Keratinocyte (primary cell): ENCODE measurements around the gene PPM1J. TPM values are rescaled to one million over a fixed set of nuclear protein-coding genes. Genes with fewer than 3 reads are reported as not detected.

Experiments used
- DNase-seq: peaks from one replicate; pipeline ENCODE4 v3.0.0-alpha.2; 2011; ENCODE audit warnings: low read depth, missing footprints, low spot score
- FAIRE-seq: peaks from 2 replicates; lab custom pipeline; 2011; peaks lifted over from hg19 to GRCh38; lab: Jason Lieb, UNC
- H2AFZ ChIP-seq: 2 replicates; pipeline ENCODE4 v1.6.0; 2012; ENCODE audit warnings: low read length, control low read depth, inconsistent platforms; ENCODE audit not compliant: control insufficient read depth
- H3K27ac ChIP-seq: 2 replicates; pipeline ENCODE4 v1.5.1; 2011; ENCODE audit warnings: low read length; ENCODE audit not compliant: control insufficient read depth, insufficient read depth
- H3K27me3 ChIP-seq: 3 replicates; pipeline ENCODE4 v1.6.0; 2011; ENCODE audit warnings: low read length; ENCODE audit not compliant: control insufficient read depth, insufficient read depth; ENCODE audit errors: extremely low read depth
- H3K36me3 ChIP-seq, 2 experiments: 2 replicates in 1 of 2; 3 replicates in 1 of 2; pipeline ENCODE4 v1.5.1; 2011; ENCODE audit warnings: low read length in 2 of 2, mild to moderate bottlenecking in 1 of 2; ENCODE audit not compliant: control insufficient read depth in 2 of 2, insufficient read depth in 2 of 2; ENCODE audit errors: extremely low read depth in 1 of 2
- H3K4me1 ChIP-seq: 3 replicates; pipeline ENCODE4 v1.5.1; 2011; ENCODE audit warnings: low read length; ENCODE audit not compliant: control insufficient read depth, insufficient read depth; ENCODE audit errors: extremely low read depth
- H3K4me2 ChIP-seq: 3 replicates; pipeline ENCODE4 v1.6.0; 2011; ENCODE audit warnings: low read depth, low read length; ENCODE audit not compliant: control insufficient read depth, insufficient read depth; ENCODE audit errors: extremely low read depth
- H3K4me3 ChIP-seq, 3 experiments: fragments of 200-600 bp in 1 of 3; sonication (generic) in 1 of 3; 2 replicates in 2 of 3; 3 replicates in 1 of 3; pipeline ENCODE4 v1.5.1; 2011 to 2016; ENCODE audit warnings: low read length in 3 of 3, mild to moderate bottlenecking in 3 of 3, control low read depth in 2 of 3, inconsistent platforms in 1 of 3, low read depth in 1 of 3, mixed read lengths in 1 of 3, mixed run types in 1 of 3, moderate library complexity in 1 of 3; ENCODE audit not compliant: control insufficient read depth in 2 of 3, insufficient read depth in 2 of 3; ENCODE audit errors: extremely low read depth in 1 of 3
- H3K79me2 ChIP-seq: 2 replicates; pipeline ENCODE4 v1.6.0; 2012; ENCODE audit warnings: low read length; ENCODE audit not compliant: control insufficient read depth, insufficient read depth
- H3K9ac ChIP-seq: 3 replicates; pipeline ENCODE4 v1.6.0; 2011; ENCODE audit warnings: low read length; ENCODE audit not compliant: control insufficient read depth, insufficient read depth; ENCODE audit errors: extremely low read depth
- H3K9me1 ChIP-seq: 3 replicates; pipeline ENCODE4 v1.6.0; 2011; ENCODE audit warnings: low read length; ENCODE audit not compliant: control insufficient read depth, insufficient read depth; ENCODE audit errors: extremely low read depth
- H3K9me3 ChIP-seq: 2 replicates; pipeline ENCODE4 v1.5.1; 2012; ENCODE audit warnings: low read depth, low read length; ENCODE audit not compliant: control insufficient read depth
- H4K20me1 ChIP-seq: 3 replicates; pipeline ENCODE4 v1.6.0; 2011; ENCODE audit warnings: low read length; ENCODE audit not compliant: control insufficient read depth, insufficient read depth; ENCODE audit errors: extremely low read depth
- EZH2 ChIP-seq: IDR thresholded peaks from one replicate; pipeline ENCODE4 v1.6.1; 2012; ENCODE audit warnings: inconsistent platforms, mild to moderate bottlenecking, low read length, moderate library complexity
- dilution Hi-C: fragments of 300-500 bp; cut with MboI; formaldehyde crosslinking; loops from one replicate; pipeline ENCODE4 v1.7.0; 2020; ENCODE audit warnings: low sequenced_read_pairs; ENCODE audit not compliant: extremely low pct_ligation_motif_present
- polyA plus RNA-seq, 5 experiments: library from polyadenylated mRNA; depleted of rRNA in 3 of 5; stranded (reverse) in 3 of 5; stranded (forward) in 1 of 5; unstranded in 1 of 5; fragments of >200 nt; gene quantifications; 1 replicate in 1 of 5; 2 replicates in 3 of 5; 3 replicates in 1 of 5; pipeline versions ENCODE4 v1.2.1 to v1.2.3, GENCODE V29; 2011 to 2012; ENCODE audit warnings: missing spikeins in 2 of 5, low read depth in 1 of 5, low replicate concordance in 1 of 5
- TF ChIP-seq, protein P1 (sequence below), 3 experiments: IDR thresholded peaks in 1 of 3; conservative IDR thresholded peaks in 1 of 3; optimal IDR thresholded peaks in 1 of 3; 2 replicates in 2 of 3; 3 replicates in 1 of 3; pipeline versions ENCODE3 to v1.5.1; 2011; ENCODE audit warnings: low read length in 3 of 3, mild to moderate bottlenecking in 3 of 3, moderate library complexity in 2 of 3, control low read depth in 1 of 3, inconsistent platforms in 1 of 3; ENCODE audit not compliant: insufficient read depth in 2 of 3; ENCODE audit errors: extremely low read depth in 1 of 3

PPM1J gene
- polyA plus RNA-seq, 1 donor (not counting 4 experiments of a cell fraction or from before 2014, with no cell fraction given), result 7.7 TPM

DNA sequence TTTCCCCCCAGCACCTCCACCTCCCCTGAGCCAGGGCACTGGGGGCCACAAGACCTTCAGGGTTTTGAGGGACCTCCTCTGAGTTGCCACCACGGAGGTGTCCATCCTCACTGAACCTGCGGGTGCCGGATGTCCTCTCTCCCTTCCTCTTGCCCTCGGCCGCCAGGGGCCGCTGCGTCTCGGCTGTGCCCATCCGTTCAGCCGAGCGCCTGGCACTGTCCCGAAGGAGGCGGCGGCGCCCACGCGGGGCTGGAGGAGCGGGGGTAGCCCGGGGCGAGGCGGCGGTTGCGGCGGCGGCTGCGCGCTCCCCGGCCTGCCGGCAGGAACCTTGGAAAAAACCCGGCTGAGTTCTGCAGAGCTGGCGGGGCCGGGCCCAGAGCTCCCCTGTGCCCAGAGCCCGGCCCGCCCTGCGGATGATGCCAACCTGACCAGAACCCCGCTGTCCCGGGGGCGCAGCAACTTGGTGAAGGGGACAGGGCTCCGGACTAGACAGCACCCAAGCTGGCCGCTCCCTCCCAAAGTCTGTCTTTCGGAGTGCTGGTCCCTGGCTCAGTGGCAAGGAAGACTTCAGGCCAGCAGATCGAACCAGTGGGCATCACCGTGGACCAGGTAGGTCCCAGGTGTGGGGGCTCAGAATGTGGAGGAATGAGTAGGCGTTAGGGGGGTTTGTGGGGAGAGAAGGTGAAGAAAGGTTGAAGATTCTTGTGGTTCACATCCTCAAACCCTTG lies 3.7 kb upstream of the PPM1J start:
- Histone ChIP-seq H2AFZ (peak overlapping the region; percentile 60), H3K4me3 (peak overlapping the region in 1 of 3 experiments; percentile 45), H3K27me3 (no peaks in the 10 kb centered on the region), H3K4me2 (peak overlapping the region; percentile 61), H3K9ac (peak overlapping the region; percentile 28), H3K27ac (no peak overlapping the region), H4K20me1 (no peaks in the 10 kb centered on the region), H3K9me1 (no peaks in the 10 kb centered on the region), H3K36me3 (no peaks in the 10 kb centered on the region), H3K9me3 (no peaks in the 10 kb centered on the region), H3K79me2 (no peaks in the 10 kb centered on the region), H3K4me1 (peaks cover 23% of the 10 kb centered on the region)
- no peak for DNase-seq
- no peak for FAIRE-seq
- no peak for TF ChIP-seq EZH2
- TF ChIP-seq, protein P1, sequence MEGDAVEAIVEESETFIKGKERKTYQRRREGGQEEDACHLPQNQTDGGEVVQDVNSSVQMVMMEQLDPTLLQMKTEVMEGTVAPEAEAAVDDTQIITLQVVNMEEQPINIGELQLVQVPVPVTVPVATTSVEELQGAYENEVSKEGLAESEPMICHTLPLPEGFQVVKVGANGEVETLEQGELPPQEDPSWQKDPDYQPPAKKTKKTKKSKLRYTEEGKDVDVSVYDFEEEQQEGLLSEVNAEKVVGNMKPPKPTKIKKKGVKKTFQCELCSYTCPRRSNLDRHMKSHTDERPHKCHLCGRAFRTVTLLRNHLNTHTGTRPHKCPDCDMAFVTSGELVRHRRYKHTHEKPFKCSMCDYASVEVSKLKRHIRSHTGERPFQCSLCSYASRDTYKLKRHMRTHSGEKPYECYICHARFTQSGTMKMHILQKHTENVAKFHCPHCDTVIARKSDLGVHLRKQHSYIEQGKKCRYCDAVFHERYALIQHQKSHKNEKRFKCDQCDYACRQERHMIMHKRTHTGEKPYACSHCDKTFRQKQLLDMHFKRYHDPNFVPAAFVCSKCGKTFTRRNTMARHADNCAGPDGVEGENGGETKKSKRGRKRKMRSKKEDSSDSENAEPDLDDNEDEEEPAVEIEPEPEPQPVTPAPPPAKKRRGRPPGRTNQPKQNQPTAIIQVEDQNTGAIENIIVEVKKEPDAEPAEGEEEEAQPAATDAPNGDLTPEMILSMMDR (optimal IDR thresholded peaks at IDR 0.05 in 1 of 3, IDR thresholded peaks at IDR 0.05 in 1 of 3, conservative IDR thresholded peaks at IDR 0.05 in 1 of 3; ENCODE audit: extremely low read depth in 1 of 3, insufficient read depth in 2 of 3, low read length in 3 of 3), result peak; percentile 76 to 98 (median 94)
- dilution Hi-C loops, result loop anchor here (5.0 kb wide), 1 partner anchor 63 kb away; no protein-coding TSS in a partner anchor

DNA sequence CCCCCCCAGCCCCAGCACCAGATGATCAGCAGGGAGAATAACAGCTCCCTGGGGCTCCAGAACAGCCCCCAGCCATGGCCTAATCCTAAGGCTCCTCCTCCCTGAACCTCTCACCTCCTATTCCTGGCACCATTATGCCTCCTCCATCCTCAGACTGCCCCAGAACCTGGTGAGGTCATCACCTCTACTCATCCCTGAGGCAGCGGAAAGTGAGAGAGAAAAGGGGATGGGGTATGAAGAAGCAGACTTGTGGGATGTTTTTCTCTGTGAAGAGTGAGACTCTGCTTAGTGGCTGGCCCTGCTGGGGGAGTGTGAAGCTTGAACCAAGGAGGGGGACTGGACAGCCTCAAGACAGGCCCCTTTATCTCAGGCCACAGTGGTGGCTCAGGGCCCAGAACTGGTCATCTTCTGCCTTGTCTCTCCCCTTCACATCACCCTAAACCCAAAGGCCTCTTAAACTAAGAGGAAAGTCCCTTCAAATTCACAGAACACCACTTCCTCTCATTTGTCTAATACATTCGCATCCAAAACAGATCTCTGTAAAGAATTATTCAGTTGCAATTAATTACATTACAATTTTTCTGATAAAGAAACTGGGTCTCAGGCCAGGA lies 2.2 kb upstream of the PPM1J start:
- H2AFZ ChIP-seq, result no peak overlapping the region
- H3K9me1 ChIP-seq, result no peaks in the 10 kb centered on the region
- H3K9me3 ChIP-seq, result no peaks in the 10 kb centered on the region
- no peak for FAIRE-seq
- dilution Hi-C loops, result loop anchor here (5.0 kb wide), 1 partner anchor 65 kb away; no protein-coding TSS in a partner anchor
- no peaks in the 10 kb centered on the region for H3K79me2 ChIP-seq
- peaks cover 15% of the 10 kb centered on the region for H3K4me1 ChIP-seq
- DNase-seq, result no peak
- H4K20me1 ChIP-seq, result no peaks in the 10 kb centered on the region
- no peak overlapping the region for H3K27ac ChIP-seq
- H3K27me3 ChIP-seq, result no peaks in the 10 kb centered on the region
- H3K36me3 ChIP-seq, result peaks cover 0 to 2% of the 10 kb centered on the region in 2 experiments
- no peak for TF ChIP-seq EZH2
- TF ChIP-seq, protein P1 (optimal IDR thresholded peaks at IDR 0.05 in 1 of 3, IDR thresholded peaks at IDR 0.05 in 1 of 3, conservative IDR thresholded peaks at IDR 0.05 in 1 of 3; ENCODE audit: extremely low read depth in 1 of 3, insufficient read depth in 2 of 3, low read length in 3 of 3), result no peak
- no peak overlapping the region for H3K4me3 ChIP-seq
- H3K9ac ChIP-seq, result no peak overlapping the region
- H3K4me2 ChIP-seq, result no peak overlapping the region
